Measurements from ENCODE around the gene DAB2IP.

DAB2IP gene

DNA sequence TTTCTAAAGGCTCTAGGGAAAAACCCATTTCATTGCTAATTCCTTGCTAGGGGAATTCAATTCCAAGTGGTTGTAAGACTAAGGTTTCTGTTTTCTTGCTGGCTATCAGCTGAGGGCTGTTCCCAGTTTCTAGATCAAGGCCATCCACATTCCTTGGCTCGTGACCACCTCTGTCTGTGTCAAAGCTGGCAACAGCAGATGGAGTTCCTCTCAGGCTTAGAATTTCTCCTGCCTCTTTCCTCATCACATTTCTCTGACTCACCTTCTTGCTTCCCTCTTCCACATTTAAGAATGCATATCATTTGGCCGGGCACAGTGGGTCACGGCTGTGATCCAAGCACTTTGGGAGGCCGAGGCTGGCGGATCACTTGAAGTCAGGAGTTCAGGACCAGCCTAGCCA, 19.0 kb downstream of the DAB2IP start:
- H2AK5ac ChIP-seq (ENCODE audit: low read depth, low read length), result no peak overlapping the region
- H2BK12ac ChIP-seq (ENCODE audit: low read length), result no peak overlapping the region
- H2BK15ac ChIP-seq (ENCODE audit: low read length), result no peak overlapping the region
- H3K9ac ChIP-seq (ENCODE audit: low read depth, low read length, poor library complexity), result no peak overlapping the region
- no peak overlapping the region for H4K91ac ChIP-seq (ENCODE audit: low read depth, low read length, poor library complexity)
- no peak overlapping the region for H3K27ac ChIP-seq (replicated peaks; ENCODE audit: low read length)
- H3K4me2 ChIP-seq (ENCODE audit: insufficient read depth, low read length, poor library complexity, severe bottlenecking), result no peak overlapping the region
- no peak overlapping the region for H2AFZ ChIP-seq (ENCODE audit: low read length)
- H3K18ac ChIP-seq (ENCODE audit: low read length), result no peak overlapping the region
- no peak overlapping the region for H2BK5ac ChIP-seq (ENCODE audit: low read length)
- no peak overlapping the region for H3K4me3 ChIP-seq (ENCODE audit: low read length in 2 of 2)
- H3K36me3 ChIP-seq (replicated peaks in 1 of 2; ENCODE audit: control insufficient read depth in 2 of 2, insufficient read depth in 2 of 2, low read length in 2 of 2), result peaks cover 6 to 8% of the 10 kb centered on the region in 2 donors
- H3K14ac ChIP-seq (ENCODE audit: low read length), result no peak overlapping the region
- no peak overlapping the region for H3K23ac ChIP-seq (ENCODE audit: low read depth, low read length, poor library complexity)
- H4K8ac ChIP-seq (ENCODE audit: low read depth, low read length), result no peak overlapping the region
- no peak overlapping the region for H3K4ac ChIP-seq (ENCODE audit: low read length)
- peaks cover 11% of the 10 kb centered on the region for H3K79me1 ChIP-seq (ENCODE audit: low read depth, low read length)
- DNase-seq (ENCODE audit: low spot score), result no peak
- H3K27me3 ChIP-seq (ENCODE audit: control insufficient read depth in 3 of 3, insufficient read depth in 3 of 3, low read depth in 1 of 3, low read length in 3 of 3), result no peaks in the 10 kb centered on the region
- peaks cover 6 to 11% of the 10 kb centered on the region in 2 donors for H3K4me1 ChIP-seq (ENCODE audit: control insufficient read depth in 2 of 2, insufficient read depth in 1 of 2, low read depth in 1 of 2, low read length in 2 of 2)
- WGBS, 2 donors (ENCODE audit: extremely low coverage in 2 of 2, insufficient read length in 2 of 2, insufficient replicate concordance in 1 of 2), result no CpG with 5 or more reads among the region's 5 CpGs
- no peaks in the 10 kb centered on the region for H3K9me3 ChIP-seq (replicated peaks in 1 of 2; ENCODE audit: control insufficient read depth in 2 of 2, insufficient read depth in 1 of 2, low read depth in 1 of 2, low read length in 2 of 2)
- no peak overlapping the region for H2BK120ac ChIP-seq (ENCODE audit: low read depth, low read length)

DNA sequence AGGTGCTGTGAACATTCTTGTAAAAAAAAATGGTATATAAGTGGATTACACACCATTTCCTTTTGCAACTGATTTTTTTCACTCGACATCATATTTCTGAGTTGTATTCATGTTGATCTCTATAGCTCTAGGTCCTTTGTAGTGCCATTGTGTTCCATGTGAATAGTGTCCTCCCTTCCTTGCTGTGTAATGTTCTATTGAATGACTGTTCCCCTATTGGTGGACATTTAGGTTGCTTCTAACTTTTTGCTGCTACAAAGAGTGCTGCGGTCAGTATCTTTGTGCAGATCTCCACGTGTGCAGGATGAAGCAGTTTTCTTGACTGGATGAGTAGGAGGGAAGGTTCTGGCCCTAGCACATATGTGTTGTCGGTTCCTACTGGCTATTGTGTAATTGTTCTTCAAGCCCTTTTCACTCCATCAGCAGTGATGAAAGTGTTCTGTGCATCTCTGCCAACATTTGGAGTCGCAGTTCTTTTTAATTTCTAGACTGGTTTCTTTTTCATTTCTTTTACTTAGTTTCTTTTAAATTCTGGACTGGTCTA, 20.2 kb downstream of the DAB2IP start:
- Histone ChIP-seq H2AK5ac (ENCODE audit: low read depth, low read length) (no peak overlapping the region), H3K27me3 (ENCODE audit: control insufficient read depth in 3 of 3, insufficient read depth in 3 of 3, low read depth in 1 of 3, low read length in 3 of 3) (no peaks in the 10 kb centered on the region), H3K4ac (ENCODE audit: low read length) (no peak overlapping the region), H3K36me3 (replicated peaks in 1 of 2; ENCODE audit: control insufficient read depth in 2 of 2, insufficient read depth in 2 of 2, low read length in 2 of 2) (peaks cover 6 to 8% of the 10 kb centered on the region in 2 donors), H2AFZ (ENCODE audit: low read length) (no peak overlapping the region), H3K4me1 (ENCODE audit: control insufficient read depth in 2 of 2, insufficient read depth in 1 of 2, low read depth in 1 of 2, low read length in 2 of 2) (peaks cover 6 to 11% of the 10 kb centered on the region in 2 donors), H3K9me3 (replicated peaks in 1 of 2; ENCODE audit: control insufficient read depth in 2 of 2, insufficient read depth in 1 of 2, low read depth in 1 of 2, low read length in 2 of 2) (no peaks in the 10 kb centered on the region), H3K9ac (ENCODE audit: low read depth, low read length, poor library complexity) (no peak overlapping the region), H2BK5ac (ENCODE audit: low read length) (no peak overlapping the region), H3K23ac (ENCODE audit: low read depth, low read length, poor library complexity) (no peak overlapping the region), H3K79me1 (ENCODE audit: low read depth, low read length) (peaks cover 18% of the 10 kb centered on the region), H3K4me3 (ENCODE audit: low read length in 2 of 2) (no peak overlapping the region), H3K4me2 (ENCODE audit: insufficient read depth, low read length, poor library complexity, severe bottlenecking) (no peak overlapping the region), H4K8ac (ENCODE audit: low read depth, low read length) (no peak overlapping the region), H2BK12ac (ENCODE audit: low read length) (no peak overlapping the region), H2BK120ac (ENCODE audit: low read depth, low read length) (no peak overlapping the region), H3K18ac (ENCODE audit: low read length) (no peak overlapping the region), H3K27ac (replicated peaks; ENCODE audit: low read length) (no peak overlapping the region), H2BK15ac (ENCODE audit: low read length) (no peak overlapping the region), H3K14ac (ENCODE audit: low read length) (no peak overlapping the region), H4K91ac (ENCODE audit: low read depth, low read length, poor library complexity) (no peak overlapping the region)
- no peak for DNase-seq (ENCODE audit: low spot score)
- WGBS, 2 donors (ENCODE audit: extremely low coverage in 2 of 2, insufficient read length in 2 of 2, insufficient replicate concordance in 1 of 2), result no CpG with 5 or more reads among the region's 5 CpGs

DNA sequence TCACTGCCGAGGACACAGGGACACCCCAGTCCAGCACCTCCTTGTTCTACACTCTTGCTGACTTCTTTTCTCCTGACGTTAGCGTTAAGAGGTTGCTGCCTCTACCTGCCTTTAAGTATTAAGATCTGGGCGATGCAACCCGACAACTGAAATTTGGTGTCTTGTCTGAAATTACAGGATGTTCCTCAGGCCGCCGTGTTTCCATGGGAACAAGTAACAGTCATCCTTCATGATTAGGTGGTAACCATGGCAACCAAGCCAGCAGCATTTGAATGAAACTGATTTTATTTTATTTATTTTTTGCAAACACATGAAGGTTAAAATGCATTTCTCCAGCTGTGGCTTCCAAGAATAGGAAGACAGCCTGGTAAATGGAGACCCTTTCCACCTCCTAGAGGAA, 20.8 kb downstream of the DAB2IP start:
- Histone ChIP-seq H3K4me1 (ENCODE audit: control insufficient read depth in 2 of 2, insufficient read depth in 1 of 2, low read depth in 1 of 2, low read length in 2 of 2) (peaks cover 6 to 11% of the 10 kb centered on the region in 2 donors), H3K18ac (ENCODE audit: low read length) (no peak overlapping the region), H3K27ac (replicated peaks; ENCODE audit: low read length) (no peak overlapping the region), H3K36me3 (replicated peaks in 1 of 2; ENCODE audit: control insufficient read depth in 2 of 2, insufficient read depth in 2 of 2, low read length in 2 of 2) (peaks cover 6 to 8% of the 10 kb centered on the region in 2 donors), H2BK15ac (ENCODE audit: low read length) (no peak overlapping the region), H3K4me2 (ENCODE audit: insufficient read depth, low read length, poor library complexity, severe bottlenecking) (no peak overlapping the region), H3K79me1 (ENCODE audit: low read depth, low read length) (peaks cover 18% of the 10 kb centered on the region), H3K4ac (ENCODE audit: low read length) (no peak overlapping the region), H3K9me3 (replicated peaks in 1 of 2; ENCODE audit: control insufficient read depth in 2 of 2, insufficient read depth in 1 of 2, low read depth in 1 of 2, low read length in 2 of 2) (no peaks in the 10 kb centered on the region), H3K23ac (ENCODE audit: low read depth, low read length, poor library complexity) (no peak overlapping the region), H2BK5ac (ENCODE audit: low read length) (no peak overlapping the region), H2BK120ac (ENCODE audit: low read depth, low read length) (no peak overlapping the region), H2AK5ac (ENCODE audit: low read depth, low read length) (no peak overlapping the region), H2AFZ (ENCODE audit: low read length) (no peak overlapping the region), H4K8ac (ENCODE audit: low read depth, low read length) (no peak overlapping the region), H2BK12ac (ENCODE audit: low read length) (no peak overlapping the region), H3K14ac (ENCODE audit: low read length) (no peak overlapping the region), H3K9ac (ENCODE audit: low read depth, low read length, poor library complexity) (no peak overlapping the region), H3K27me3 (ENCODE audit: control insufficient read depth in 3 of 3, insufficient read depth in 3 of 3, low read depth in 1 of 3, low read length in 3 of 3) (no peaks in the 10 kb centered on the region), H4K91ac (ENCODE audit: low read depth, low read length, poor library complexity) (no peak overlapping the region), H3K4me3 (ENCODE audit: low read length in 2 of 2) (no peak overlapping the region)
- DNase-seq (ENCODE audit: low spot score), result no peak
- no CpG with 5 or more reads among the region's 7 CpGs for WGBS, 2 donors (ENCODE audit: extremely low coverage in 2 of 2, insufficient read length in 2 of 2, insufficient replicate concordance in 1 of 2)

DNA sequence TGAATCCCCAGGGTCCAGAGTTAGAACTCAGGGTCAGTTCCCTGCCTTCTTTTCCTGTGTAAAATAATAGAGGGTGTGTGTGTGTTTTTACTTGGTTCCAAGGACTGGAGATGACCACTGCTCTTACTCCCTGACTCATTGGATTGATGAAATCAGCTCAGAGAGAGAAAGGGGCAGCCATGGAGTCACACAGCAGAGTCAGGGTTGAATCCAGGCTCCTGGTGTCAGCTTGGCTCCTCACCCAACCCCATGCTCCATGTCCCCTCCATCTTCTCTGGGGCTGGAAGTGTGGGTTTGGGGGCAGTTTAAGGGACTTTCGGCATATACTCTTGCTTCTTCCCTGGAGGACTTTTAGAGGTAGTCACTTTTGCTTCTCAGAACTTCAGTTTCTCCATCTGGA, 21.6 kb downstream of the DAB2IP start:
- H3K4me1 ChIP-seq (ENCODE audit: control insufficient read depth in 2 of 2, insufficient read depth in 1 of 2, low read depth in 1 of 2, low read length in 2 of 2), result peaks cover 6 to 11% of the 10 kb centered on the region in 2 donors
- WGBS, 2 donors (ENCODE audit: extremely low coverage in 2 of 2, insufficient read length in 2 of 2, insufficient replicate concordance in 1 of 2), result no CpG with 5 or more reads among the region's 1 CpG
- DNase-seq (ENCODE audit: low spot score), result no peak
- H3K14ac ChIP-seq (ENCODE audit: low read length), result no peak overlapping the region
- peaks cover 18% of the 10 kb centered on the region for H3K79me1 ChIP-seq (ENCODE audit: low read depth, low read length)
- H3K4me3 ChIP-seq (ENCODE audit: low read length in 2 of 2), result no peak overlapping the region
- H3K18ac ChIP-seq (ENCODE audit: low read length), result no peak overlapping the region
- no peak overlapping the region for H3K27ac ChIP-seq (replicated peaks; ENCODE audit: low read length)
- no peak overlapping the region for H2BK15ac ChIP-seq (ENCODE audit: low read length)
- no peak overlapping the region for H4K91ac ChIP-seq (ENCODE audit: low read depth, low read length, poor library complexity)
- no peak overlapping the region for H2BK12ac ChIP-seq (ENCODE audit: low read length)
- H3K9ac ChIP-seq (ENCODE audit: low read depth, low read length, poor library complexity), result no peak overlapping the region
- H2AFZ ChIP-seq (ENCODE audit: low read length), result no peak overlapping the region
- no peak overlapping the region for H3K4ac ChIP-seq (ENCODE audit: low read length)
- no peaks in the 10 kb centered on the region for H3K27me3 ChIP-seq (ENCODE audit: control insufficient read depth in 3 of 3, insufficient read depth in 3 of 3, low read depth in 1 of 3, low read length in 3 of 3)
- H2BK5ac ChIP-seq (ENCODE audit: low read length), result no peak overlapping the region
- no peak overlapping the region for H2AK5ac ChIP-seq (ENCODE audit: low read depth, low read length)
- no peak overlapping the region for H3K23ac ChIP-seq (ENCODE audit: low read depth, low read length, poor library complexity)
- H3K4me2 ChIP-seq (ENCODE audit: insufficient read depth, low read length, poor library complexity, severe bottlenecking), result no peak overlapping the region
- H3K9me3 ChIP-seq (replicated peaks in 1 of 2; ENCODE audit: control insufficient read depth in 2 of 2, insufficient read depth in 1 of 2, low read depth in 1 of 2, low read length in 2 of 2), result no peaks in the 10 kb centered on the region
- H4K8ac ChIP-seq (ENCODE audit: low read depth, low read length), result no peak overlapping the region
- H2BK120ac ChIP-seq (ENCODE audit: low read depth, low read length), result no peak overlapping the region
- H3K36me3 ChIP-seq (replicated peaks in 1 of 2; ENCODE audit: control insufficient read depth in 2 of 2, insufficient read depth in 2 of 2, low read length in 2 of 2), result peaks cover 6 to 8% of the 10 kb centered on the region in 2 donors
